ENCODE results near the gene NEK10. TPM values are rescaled to one million over a fixed set of nuclear protein-coding genes. Genes with fewer than 3 reads are reported as not detected.
A peak's percentile ranks its signal among the peaks of the same experiment; 100 is the strongest.

Gene NEK10
- total RNA-seq, 1 experiment from 2014 or later: 4.3 TPM

DNA sequence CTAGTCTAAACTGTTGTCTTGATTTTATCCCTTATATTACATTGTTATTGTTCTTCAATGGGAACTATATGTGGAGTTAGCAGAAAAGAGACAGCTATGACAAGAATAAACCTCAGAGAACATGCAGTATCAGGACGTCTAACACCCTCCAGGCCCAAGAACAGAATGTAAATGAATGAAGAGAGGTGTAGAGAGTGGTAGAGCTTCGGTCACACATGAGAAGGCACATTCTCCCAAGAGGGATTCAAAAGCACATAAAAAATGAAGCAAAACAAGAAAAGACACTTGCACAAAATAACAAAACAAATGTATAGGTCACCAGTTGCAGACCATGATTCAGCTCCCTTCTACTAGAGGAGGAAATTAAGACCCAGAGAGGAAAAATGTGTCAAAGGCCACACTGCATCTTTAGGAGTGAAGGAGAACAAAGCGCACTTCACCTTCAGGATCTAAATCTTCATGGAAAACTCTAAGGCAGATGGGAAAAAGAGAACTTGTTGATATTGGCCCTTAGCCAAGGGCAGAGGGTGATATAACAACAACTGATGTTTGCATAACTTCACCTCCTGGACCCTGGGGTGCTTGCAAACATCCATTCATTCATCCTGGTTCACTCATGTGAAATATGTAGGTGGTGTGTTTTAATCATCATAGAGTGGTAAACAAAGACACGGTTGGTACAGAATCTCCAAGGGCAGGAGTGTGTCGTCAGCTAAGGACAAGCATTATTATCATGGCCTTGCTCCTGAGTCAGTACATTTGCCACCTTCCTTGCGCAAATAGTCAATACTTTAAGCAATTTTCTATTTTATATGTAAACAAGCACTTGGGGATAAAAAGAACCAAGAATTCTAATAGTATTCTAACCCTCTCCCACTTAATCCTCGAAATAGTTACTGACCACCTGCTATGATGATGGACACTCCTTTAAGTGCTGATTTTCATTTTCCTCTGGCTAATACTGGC lies 8.8 kb downstream of the NEK10 start:
- Histone ChIP-seq H3K27me3 (ENCODE audit: insufficient read depth, low read depth) (no peaks in the 10 kb centered on the region), H3K27ac (peak overlapping the region; percentile 52), H3K4me1 (replicated peaks; ENCODE audit: insufficient read depth) (peaks cover 28% of the 10 kb centered on the region), H3K36me3 (ENCODE audit: low read depth) (no peaks in the 10 kb centered on the region), H3K4me3 (no peak overlapping the region), H4K20me1 (ENCODE audit: insufficient read depth) (no peaks in the 10 kb centered on the region), H3K9me2 (ENCODE audit: insufficient read depth) (peaks cover 5% of the 10 kb centered on the region; the same call in 1 of the 2 replicates), H3F3A (ENCODE audit: insufficient read depth, low read depth) (peaks cover 18% of the 10 kb centered on the region), H3K4me2 (peak overlapping the region; percentile 26), H3K79me2 (ENCODE audit: low read depth) (no peaks in the 10 kb centered on the region), H3K9me3 (ENCODE audit: insufficient read depth, low read depth) (no peaks in the 10 kb centered on the region), H2AFZ (peak overlapping the region; percentile 7; the same call in 1 of the 2 replicates)
- intact Hi-C loops (cut with micrococcal nuclease; ENCODE audit: unreplicated experiment): no loop called here
- POLR2A ChIA-PET (ENCODE audit: unreplicated experiment): no interaction called here
- no TSS peak for BruUV-seq (replicated peaks)
- DNase-seq: peak; percentile 12 to 80
- TF ChIP-seq EZH2 (IDR thresholded peaks at IDR 0.05; ENCODE audit: low read depth): no peak
- TF ChIP-seq CTCF (conservative IDR thresholded peaks at IDR 0.05): no peak
- CTCF ChIA-PET: interaction anchor here (0.6 kb wide), 1 partner anchor 107 kb away, joined by 3 read pairs; no protein-coding TSS in a partner anchor

DNA sequence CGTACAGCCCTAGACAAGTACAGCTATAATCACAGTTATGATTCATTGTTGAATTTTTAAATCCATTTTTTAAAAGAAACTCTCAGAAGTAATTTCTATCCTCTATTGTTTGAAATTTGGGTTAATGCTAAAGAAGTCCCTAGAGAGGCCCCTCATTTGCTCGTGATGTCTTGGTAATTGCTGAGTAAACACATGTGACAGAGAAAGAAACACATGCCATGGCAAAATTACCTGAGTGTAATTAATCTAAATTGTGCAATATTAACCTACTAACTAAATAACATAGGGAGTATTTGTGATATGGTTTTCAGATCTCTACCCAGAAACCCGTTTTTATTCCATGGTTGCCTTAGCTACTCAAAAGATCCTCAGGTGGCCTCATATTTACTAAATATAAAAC lies 10.8 kb downstream of the NEK10 start:
- no peaks in the 10 kb centered on the region for H3K27me3 ChIP-seq (ENCODE audit: insufficient read depth, low read depth)
- CTCF ChIA-PET: interaction anchor here (0.6 to 1.0 kb wide), 2 partner anchors 109 to 354 kb away, joined by 3 read pairs; no protein-coding TSS in a partner anchor
- no peaks in the 10 kb centered on the region for H3K9me3 ChIP-seq (ENCODE audit: insufficient read depth, low read depth)
- peaks cover 28% of the 10 kb centered on the region for H3K4me1 ChIP-seq (replicated peaks; ENCODE audit: insufficient read depth)
- H3K36me3 ChIP-seq (ENCODE audit: low read depth): no peaks in the 10 kb centered on the region
- H4K20me1 ChIP-seq (ENCODE audit: insufficient read depth): no peaks in the 10 kb centered on the region
- TF ChIP-seq EZH2 (IDR thresholded peaks at IDR 0.05; ENCODE audit: low read depth) (no peak), CTCF (conservative IDR thresholded peaks at IDR 0.05) (no peak)
- POLR2A ChIA-PET (ENCODE audit: unreplicated experiment): no interaction called here
- BruUV-seq (replicated peaks): no TSS peak
- intact Hi-C loops (cut with micrococcal nuclease; ENCODE audit: unreplicated experiment): loop anchor here (5.0 kb wide), 1 partner anchor 46 kb away; no protein-coding TSS in a partner anchor
- no peak overlapping the region for H3K4me2 ChIP-seq
- no peak overlapping the region for H3K27ac ChIP-seq
- no peak overlapping the region for H3K4me3 ChIP-seq
- H3K79me2 ChIP-seq (ENCODE audit: low read depth): no peaks in the 10 kb centered on the region
- no peak for DNase-seq
- peaks cover 5% of the 10 kb centered on the region; the same call in 1 of the 2 replicates for H3K9me2 ChIP-seq (ENCODE audit: insufficient read depth)
- no peak overlapping the region for H2AFZ ChIP-seq
- H3F3A ChIP-seq (ENCODE audit: insufficient read depth, low read depth): peaks cover 18% of the 10 kb centered on the region

- BruUV-seq (replicated peaks): no TSS peak
- ChIA-PET POLR2A (ENCODE audit: unreplicated experiment) (no interaction called here), CTCF (interaction anchor here (0.5 to 1.0 kb wide), 3 partner anchors 109 to 354 kb away, joined by 3 to 6 read pairs (median 3); no protein-coding TSS in a partner anchor)
- Histone ChIP-seq H3K9me2 (ENCODE audit: insufficient read depth) (peaks cover 5% of the 10 kb centered on the region; the same call in 1 of the 2 replicates), H3K4me1 (replicated peaks; ENCODE audit: insufficient read depth) (peaks cover 28% of the 10 kb centered on the region), H3K36me3 (ENCODE audit: low read depth) (no peaks in the 10 kb centered on the region), H3F3A (ENCODE audit: insufficient read depth, low read depth) (peaks cover 18% of the 10 kb centered on the region), H3K27me3 (ENCODE audit: insufficient read depth, low read depth) (no peaks in the 10 kb centered on the region), H3K4me2 (no peak overlapping the region), H2AFZ (no peak overlapping the region), H3K79me2 (ENCODE audit: low read depth) (no peaks in the 10 kb centered on the region), H3K4me3 (no peak overlapping the region), H4K20me1 (ENCODE audit: insufficient read depth) (no peaks in the 10 kb centered on the region), H3K9me3 (ENCODE audit: insufficient read depth, low read depth) (no peaks in the 10 kb centered on the region), H3K27ac (no peak overlapping the region)
- no peak for TF ChIP-seq EZH2 (IDR thresholded peaks at IDR 0.05; ENCODE audit: low read depth)
- TF ChIP-seq CTCF (conservative IDR thresholded peaks at IDR 0.05): peak; percentile 64
- intact Hi-C loops (cut with micrococcal nuclease; ENCODE audit: unreplicated experiment): loop anchor here (1.0 to 5.0 kb wide), 2 partner anchors 45 to 324 kb away; no protein-coding TSS in a partner anchor
- DNase-seq: peak; percentile 29 to 37
These were observed 11.4 kb downstream of the NEK10 start for GRCh38 chr3:27357665-27358258.

Data from PC-9 (cell line).